GM20431 (cell line): ENCODE data around the gene TRIM22.
"Not testable (repeated sequence)": the region's sequence is repeated elsewhere in the genome, so short reads cannot be mapped to it uniquely, and the experiment has no call there.

ENCODE experiments used
- in situ Hi-C: fragments of 300-500 bp; cut with MseI, MboI; formaldehyde crosslinking; loops from one replicate; pipeline ENCODE4 v1.15.0; 2020; ENCODE audit warnings: low sequenced_read_pairs; ENCODE audit not compliant: unreplicated experiment

The TRIM22 gene, protein sequence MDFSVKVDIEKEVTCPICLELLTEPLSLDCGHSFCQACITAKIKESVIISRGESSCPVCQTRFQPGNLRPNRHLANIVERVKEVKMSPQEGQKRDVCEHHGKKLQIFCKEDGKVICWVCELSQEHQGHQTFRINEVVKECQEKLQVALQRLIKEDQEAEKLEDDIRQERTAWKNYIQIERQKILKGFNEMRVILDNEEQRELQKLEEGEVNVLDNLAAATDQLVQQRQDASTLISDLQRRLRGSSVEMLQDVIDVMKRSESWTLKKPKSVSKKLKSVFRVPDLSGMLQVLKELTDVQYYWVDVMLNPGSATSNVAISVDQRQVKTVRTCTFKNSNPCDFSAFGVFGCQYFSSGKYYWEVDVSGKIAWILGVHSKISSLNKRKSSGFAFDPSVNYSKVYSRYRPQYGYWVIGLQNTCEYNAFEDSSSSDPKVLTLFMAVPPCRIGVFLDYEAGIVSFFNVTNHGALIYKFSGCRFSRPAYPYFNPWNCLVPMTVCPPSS

GRCh38 chr11:5689551-5689983, at the start of gene TRIM22:
Gene TRIM22 (plus strand): TSS chr11:5689790. CDS start chr11:5696233, 6,443 bp downstream.
- in situ Hi-C loops: no loop called here

DNA sequence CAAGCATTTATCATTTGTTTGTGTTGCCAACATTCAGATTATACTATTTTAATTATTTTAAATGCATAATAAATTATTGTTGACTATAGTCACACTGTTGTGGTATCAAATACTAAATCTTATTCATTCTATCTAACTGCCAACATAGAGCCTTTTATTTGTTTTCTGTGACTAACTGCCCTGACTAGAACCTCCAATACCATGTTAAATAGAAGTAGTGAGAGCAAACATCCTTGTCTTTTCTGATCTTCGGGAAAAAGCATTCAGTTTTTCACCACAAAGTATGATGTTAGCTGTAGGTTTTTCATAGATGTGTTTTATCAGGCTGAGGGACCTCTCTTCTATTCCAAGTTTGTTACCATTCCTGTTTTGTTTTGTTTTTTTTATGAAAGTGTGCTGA, 49.6 kb upstream of the TRIM22 start:
- in situ Hi-C loops: no loop called here

- in situ Hi-C loops: no loop called here
Measured at GRCh38 chr11:5643585-5643984, 46.0 kb upstream of the TRIM22 start.

- in situ Hi-C loops: no loop called here
Measured at GRCh38 chr11:5646139-5646538, 43.5 kb upstream of the TRIM22 start.

- in situ Hi-C loops: no loop called here
Measured at GRCh38 chr11:5655474-5655873, 34.1 kb upstream of the TRIM22 start.

GRCh38 chr11:5656956-5657355, 32.6 kb upstream of the TRIM22 start:
- in situ Hi-C loops: not testable (repeated sequence)

DNA sequence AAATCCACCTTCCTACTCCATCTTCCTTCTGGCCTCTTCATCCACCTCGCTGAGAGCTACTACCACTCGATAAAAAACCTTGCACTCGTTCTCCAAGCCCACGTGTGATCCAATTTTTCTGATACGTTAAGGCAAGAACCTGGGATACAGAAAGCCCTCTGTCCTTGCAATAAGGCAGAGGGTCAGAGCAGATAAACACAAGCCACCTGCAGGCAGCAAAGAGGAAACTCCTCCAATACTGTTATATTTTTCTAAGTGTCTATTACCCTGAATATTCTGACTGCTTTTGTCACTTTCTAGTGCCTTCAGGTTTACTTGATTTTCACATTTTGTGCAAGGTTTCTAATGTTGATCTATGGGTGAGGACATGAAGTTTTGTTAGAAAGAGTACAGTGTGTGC, 31.3 kb upstream of the TRIM22 start:
- in situ Hi-C loops: no loop called here

- in situ Hi-C loops: no loop called here
Measured at GRCh38 chr11:5663511-5663910, 26.1 kb upstream of the TRIM22 start.

DNA sequence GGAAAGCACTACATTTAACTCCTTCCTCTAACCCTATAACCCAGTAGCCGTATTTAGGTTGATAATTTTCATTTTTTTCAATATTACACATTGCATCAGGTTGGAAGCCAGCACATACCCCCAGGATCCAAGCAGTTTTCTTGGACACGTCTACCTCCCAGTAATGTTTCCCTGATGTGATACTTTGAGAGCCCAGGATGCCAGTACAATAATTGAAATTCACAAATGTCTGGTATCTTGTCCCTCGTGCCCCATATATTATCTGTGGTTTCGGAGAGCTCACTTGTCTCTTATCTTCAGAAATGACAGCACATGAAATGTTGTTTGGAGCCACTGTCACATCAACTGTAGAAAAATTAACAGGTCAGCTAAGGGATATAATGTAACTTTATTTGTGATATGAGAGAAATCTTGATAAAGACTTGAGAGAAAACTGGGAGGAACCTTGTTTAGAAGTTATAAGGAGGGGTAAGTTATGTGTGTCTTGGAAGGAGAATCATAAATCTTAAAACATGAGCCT, 24.5 kb upstream of the TRIM22 start:
- in situ Hi-C loops: no loop called here

DNA sequence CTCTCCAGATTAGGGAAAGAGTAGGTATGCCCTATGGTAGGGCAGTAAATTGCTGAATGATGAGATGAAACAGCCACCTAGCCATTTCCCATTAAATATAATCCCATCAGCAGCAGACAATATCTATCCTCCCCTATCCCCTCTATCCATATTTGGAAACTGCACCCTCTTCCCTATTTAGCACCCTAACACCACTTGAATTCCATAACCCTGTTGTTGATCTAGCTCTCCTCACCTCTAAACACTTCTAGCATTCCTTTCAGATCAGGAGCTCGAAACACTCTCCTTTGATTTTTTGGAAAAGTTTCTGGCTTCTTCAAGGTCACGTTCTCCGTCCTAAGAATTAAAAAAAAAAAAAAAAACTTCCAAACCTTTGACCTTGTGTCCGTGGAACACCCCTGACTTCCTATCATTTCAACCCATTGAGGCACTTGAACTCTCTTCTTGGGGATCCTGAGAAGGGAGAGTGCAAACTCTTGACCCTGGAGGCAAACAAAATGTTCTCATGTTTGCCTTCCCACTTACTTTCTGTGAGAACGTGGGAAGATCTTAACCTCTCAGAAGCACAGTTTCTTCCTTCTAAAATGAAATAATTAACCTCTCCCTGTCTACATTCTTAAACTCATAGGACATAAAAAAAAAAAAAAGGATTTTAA, 23.7 kb upstream of the TRIM22 start:
- in situ Hi-C loops: no loop called here

- in situ Hi-C loops: no loop called here
Measured at GRCh38 chr11:5666402-5666793, 23.2 kb upstream of the TRIM22 start.

DNA sequence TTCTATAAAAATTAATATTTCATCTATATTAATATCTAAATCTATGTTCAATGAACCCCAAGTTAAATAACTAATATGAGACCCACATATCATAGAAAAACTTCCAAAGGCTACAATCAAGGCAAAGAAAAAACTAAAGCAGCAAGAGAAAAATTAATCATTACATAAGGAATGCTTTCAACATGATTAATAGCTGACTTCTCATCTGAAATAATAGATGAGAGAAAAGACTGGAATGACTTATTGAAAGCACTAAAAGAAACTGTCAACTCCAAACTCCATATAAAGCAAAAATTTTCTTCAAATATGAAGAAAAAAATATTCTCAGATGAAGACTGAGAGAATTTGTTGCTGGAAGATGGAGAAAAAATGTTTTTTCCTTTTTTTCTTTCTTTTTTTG, 17.8 kb upstream of the TRIM22 start:
- in situ Hi-C loops: no loop called here

DNA sequence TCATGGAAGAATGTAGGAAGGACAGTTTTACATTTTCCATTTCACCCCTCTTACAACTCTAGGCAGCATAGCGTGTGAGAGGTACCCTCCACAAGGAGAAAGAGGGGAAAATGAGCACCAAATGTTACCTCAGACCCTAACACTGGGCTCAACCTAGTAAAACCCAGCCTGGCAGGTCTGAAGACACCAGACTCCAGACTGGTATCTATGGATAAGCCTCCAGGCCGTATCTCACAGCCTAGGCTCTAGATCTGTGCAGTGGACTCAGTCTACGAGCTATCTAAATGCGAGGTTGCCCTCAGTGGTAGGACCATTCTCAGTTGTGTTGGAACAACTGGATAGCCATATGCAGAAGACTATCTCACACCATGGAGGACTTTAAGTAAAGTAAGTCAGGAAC, 15.2 kb upstream of the TRIM22 start:
- in situ Hi-C loops: no loop called here

- in situ Hi-C loops: no loop called here
Measured at GRCh38 chr11:5679811-5680210, 9.8 kb upstream of the TRIM22 start.

GRCh38 chr11:5682890-5683441, 6.6 kb upstream of the TRIM22 start:
- in situ Hi-C loops: not testable (repeated sequence)

GRCh38 chr11:5683620-5684019, 6.0 kb upstream of the TRIM22 start:
- in situ Hi-C loops: not testable (repeated sequence)

DNA sequence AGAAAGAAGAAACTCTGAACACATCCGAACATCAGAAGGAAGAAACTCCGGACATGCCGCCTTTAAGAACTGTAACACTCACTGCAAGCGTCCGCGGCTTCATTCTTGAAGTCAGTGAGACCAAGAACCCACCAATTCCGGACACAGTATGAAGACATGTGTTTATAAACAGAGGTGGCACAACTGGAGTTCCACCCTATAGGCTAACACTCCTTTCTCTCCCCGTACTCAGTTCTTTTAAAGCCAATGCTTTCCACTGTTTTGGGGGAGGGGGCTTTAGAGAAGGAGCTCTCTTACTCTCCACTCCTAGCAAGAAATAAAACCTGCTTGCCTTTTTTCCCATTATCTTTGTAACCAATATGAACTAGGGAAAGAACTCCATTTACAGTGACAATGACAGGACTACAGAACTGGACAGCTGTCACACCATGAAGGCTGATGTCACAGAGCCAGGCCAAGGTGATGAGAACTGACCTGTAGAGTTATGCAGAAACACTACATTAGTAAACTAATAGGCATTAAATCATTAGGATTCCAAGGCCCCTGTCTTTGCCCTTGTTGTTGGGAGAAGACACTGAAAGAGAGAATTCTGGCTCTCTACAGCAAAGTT, 5.4 kb upstream of the TRIM22 start:
- in situ Hi-C loops: no loop called here

DNA sequence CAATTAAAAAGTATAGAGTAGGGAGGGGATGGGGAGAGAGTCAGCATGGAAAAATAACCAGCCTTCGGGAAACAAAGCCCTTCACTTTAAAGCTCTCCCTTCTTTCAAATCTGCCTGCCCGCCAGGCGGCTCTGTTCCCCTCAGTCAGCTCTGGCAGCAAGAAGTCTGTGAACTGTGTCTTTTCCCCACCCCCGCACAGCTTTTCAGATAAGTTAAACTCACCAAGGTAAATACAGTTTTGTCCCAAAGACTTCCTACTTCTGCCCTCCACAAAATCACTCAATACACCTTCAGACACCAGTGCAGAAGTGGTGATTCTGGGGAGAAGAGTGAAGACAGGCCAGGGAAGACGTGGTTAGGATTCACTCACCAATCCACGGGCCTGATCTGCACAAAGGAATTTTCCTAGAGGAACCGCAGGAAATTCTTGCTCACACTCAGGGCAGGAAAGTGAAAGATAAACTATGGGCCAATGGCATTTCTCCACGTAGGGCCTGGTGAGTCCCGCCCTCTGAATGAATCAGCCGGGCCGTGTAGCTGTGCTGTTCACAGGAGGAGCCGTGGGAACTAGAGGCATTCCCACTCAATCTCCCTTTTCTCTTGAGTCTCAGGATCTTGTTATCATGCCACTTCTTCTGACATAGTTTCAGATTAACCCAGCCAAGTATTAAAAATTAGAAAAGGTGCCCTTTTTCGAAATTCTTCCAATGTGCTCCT, 4.8 kb upstream of the TRIM22 start, which contains the start of gene TRIM5:
Gene TRIM5 (minus strand): TSS at position 429 of the 717 bp plus-strand sequence. CDS start 4,897 bp downstream, outside the sequence.
- in situ Hi-C loops: no loop called here

GRCh38 chr11:5686426-5686825, 3.2 kb upstream of the TRIM22 start:
- in situ Hi-C loops: no loop called here

- in situ Hi-C loops: no loop called here
Measured at GRCh38 chr11:5688482-5688881, 1.1 kb upstream of the TRIM22 start.
